ENCODE measurements around the gene CCNYL1. TPM values are rescaled to one million over a fixed set of nuclear protein-coding genes. Genes with fewer than 3 reads are reported as not detected.
"Not testable (repeated sequence)": the region's sequence is repeated elsewhere in the genome, so short reads cannot be mapped to it uniquely, and the experiment has no call there.

The CCNYL1 gene
- polyA plus RNA-seq, 3 donors: 4.1 to 10.6 (median 4.6) TPM

DNA sequence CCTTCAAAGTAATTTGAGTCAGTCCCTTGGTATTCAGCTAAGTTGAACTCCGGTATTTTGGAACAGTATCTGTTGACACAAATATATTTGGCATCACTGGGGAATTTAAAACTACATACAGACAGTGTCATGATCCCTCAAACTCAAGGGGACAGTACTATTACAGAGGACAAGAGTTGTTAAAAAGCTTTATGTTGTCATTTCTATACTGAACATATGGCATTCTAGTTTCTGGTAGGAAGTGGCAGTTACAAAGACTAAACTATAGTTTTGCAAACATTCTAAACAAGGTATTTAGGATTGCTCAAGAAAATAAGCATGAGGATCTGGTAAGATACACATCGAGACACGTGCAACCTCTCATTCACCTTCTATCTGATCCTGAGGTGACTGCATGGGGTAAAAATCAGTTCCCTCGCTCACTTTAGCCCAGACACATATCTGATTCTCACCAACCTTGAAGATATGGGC, 16.6 kb upstream of the CCNYL1 start:
- Mint-ChIP-seq H3K27ac (no peak overlapping the region), H3K4me1 (peaks cover 63% of the 10 kb centered on the region), H3K27me3 (ENCODE audit: low read depth in 3 of 3) (peaks cover 0 to 2% (median 0%) of the 10 kb centered on the region in 3 donors), H3K4me3 (no peak overlapping the region), H3K36me3 (peaks cover 0 to 2% of the 10 kb centered on the region in 2 donors), H3K9me3 (peaks cover 0 to 5% (median 0%) of the 10 kb centered on the region in 7 donors)
- intact Hi-C loops (cut with micrococcal nuclease): no loop called here
- H4K20me1 ChIP-seq (ENCODE audit: insufficient read depth, low read length): no peaks in the 10 kb centered on the region
- TF ChIP-seq, protein P1, sequence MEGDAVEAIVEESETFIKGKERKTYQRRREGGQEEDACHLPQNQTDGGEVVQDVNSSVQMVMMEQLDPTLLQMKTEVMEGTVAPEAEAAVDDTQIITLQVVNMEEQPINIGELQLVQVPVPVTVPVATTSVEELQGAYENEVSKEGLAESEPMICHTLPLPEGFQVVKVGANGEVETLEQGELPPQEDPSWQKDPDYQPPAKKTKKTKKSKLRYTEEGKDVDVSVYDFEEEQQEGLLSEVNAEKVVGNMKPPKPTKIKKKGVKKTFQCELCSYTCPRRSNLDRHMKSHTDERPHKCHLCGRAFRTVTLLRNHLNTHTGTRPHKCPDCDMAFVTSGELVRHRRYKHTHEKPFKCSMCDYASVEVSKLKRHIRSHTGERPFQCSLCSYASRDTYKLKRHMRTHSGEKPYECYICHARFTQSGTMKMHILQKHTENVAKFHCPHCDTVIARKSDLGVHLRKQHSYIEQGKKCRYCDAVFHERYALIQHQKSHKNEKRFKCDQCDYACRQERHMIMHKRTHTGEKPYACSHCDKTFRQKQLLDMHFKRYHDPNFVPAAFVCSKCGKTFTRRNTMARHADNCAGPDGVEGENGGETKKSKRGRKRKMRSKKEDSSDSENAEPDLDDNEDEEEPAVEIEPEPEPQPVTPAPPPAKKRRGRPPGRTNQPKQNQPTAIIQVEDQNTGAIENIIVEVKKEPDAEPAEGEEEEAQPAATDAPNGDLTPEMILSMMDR (IDR thresholded peaks at IDR 0.05): no peak
- 33% methylated on average over 2 of the region's 4 CpGs for WGBS (ENCODE audit: insufficient coverage)
- no peaks in the 10 kb centered on the region for H3K36me3 ChIP-seq (replicated peaks in 1 of 2; ENCODE audit: control insufficient read depth in 1 of 2, insufficient read depth in 2 of 2, low read length in 2 of 2)
- no peak overlapping the region for H3K27ac ChIP-seq (ENCODE audit: low read depth in 1 of 2, low read length in 2 of 2)
- DNase-seq: no peak
- H3K27me3 ChIP-seq (ENCODE audit: control insufficient read depth in 2 of 2, insufficient read depth in 2 of 2, low read length in 2 of 2): no peaks in the 10 kb centered on the region
- no peak overlapping the region for H3K9ac ChIP-seq (ENCODE audit: insufficient read depth, low read length, poor library complexity, severe bottlenecking)
- H3K4me1 ChIP-seq (ENCODE audit: control insufficient read depth in 1 of 2, insufficient read depth in 2 of 2, low read length in 2 of 2): peaks cover 38 to 42% of the 10 kb centered on the region in 2 donors
- H3K4me2 ChIP-seq (replicated peaks; ENCODE audit: extremely low read depth, low read length, poor library complexity, severe bottlenecking): no peak overlapping the region
- no peak overlapping the region for H3K4me3 ChIP-seq (replicated peaks in 1 of 3; ENCODE audit: low read depth in 2 of 3, low read length in 3 of 3)
- H2AFZ ChIP-seq (ENCODE audit: insufficient read depth, low read depth, low read length, poor library complexity, severe bottlenecking): peak overlapping the region; percentile 12
- no peaks in the 10 kb centered on the region for H3K79me2 ChIP-seq (ENCODE audit: insufficient read depth, low read length)
- no peaks in the 10 kb centered on the region for H3K9me3 ChIP-seq (replicated peaks in 1 of 2; ENCODE audit: control insufficient read depth in 1 of 2, insufficient read depth in 1 of 2, low read length in 2 of 2)

DNA sequence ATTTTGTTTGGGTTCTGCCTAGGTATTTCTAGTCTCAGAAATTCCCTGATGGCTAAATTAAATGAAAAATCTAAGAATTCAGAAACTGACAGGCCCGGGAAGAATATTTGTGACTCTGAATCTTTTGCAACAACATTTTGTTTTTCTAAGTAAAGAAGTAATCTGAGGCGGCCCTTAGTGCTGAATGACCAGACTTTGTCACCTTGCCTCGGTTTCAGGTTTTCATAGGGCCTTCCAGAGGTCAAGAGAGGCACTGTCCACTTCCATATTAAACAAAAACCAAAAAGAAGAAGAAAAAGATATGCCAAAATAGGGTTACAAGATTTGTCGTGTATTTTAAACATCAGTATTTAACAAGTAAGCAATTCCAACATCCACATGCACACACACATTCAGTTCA, 16.1 kb upstream of the CCNYL1 start:
- Histone ChIP-seq H3K4me3 (replicated peaks in 1 of 3; ENCODE audit: low read depth in 2 of 3, low read length in 3 of 3) (no peak overlapping the region), H3K4me1 (ENCODE audit: control insufficient read depth in 1 of 2, insufficient read depth in 2 of 2, low read length in 2 of 2) (peaks cover 38 to 42% of the 10 kb centered on the region in 2 donors), H2AFZ (ENCODE audit: insufficient read depth, low read depth, low read length, poor library complexity, severe bottlenecking) (peak overlapping the region; percentile 17), H3K36me3 (replicated peaks in 1 of 2; ENCODE audit: control insufficient read depth in 1 of 2, insufficient read depth in 2 of 2, low read length in 2 of 2) (no peaks in the 10 kb centered on the region), H3K27ac (ENCODE audit: low read depth in 1 of 2, low read length in 2 of 2) (no peak overlapping the region), H3K9me3 (replicated peaks in 1 of 2; ENCODE audit: control insufficient read depth in 1 of 2, insufficient read depth in 1 of 2, low read length in 2 of 2) (no peaks in the 10 kb centered on the region), H3K27me3 (ENCODE audit: control insufficient read depth in 2 of 2, insufficient read depth in 2 of 2, low read length in 2 of 2) (no peaks in the 10 kb centered on the region), H3K4me2 (replicated peaks; ENCODE audit: extremely low read depth, low read length, poor library complexity, severe bottlenecking) (no peak overlapping the region), H4K20me1 (ENCODE audit: insufficient read depth, low read length) (no peaks in the 10 kb centered on the region), H3K79me2 (ENCODE audit: insufficient read depth, low read length) (no peaks in the 10 kb centered on the region), H3K9ac (ENCODE audit: insufficient read depth, low read length, poor library complexity, severe bottlenecking) (no peak overlapping the region)
- no CpG with 5 or more reads among the region's 4 CpGs for WGBS (ENCODE audit: insufficient coverage)
- H3K4me3 Mint-ChIP-seq: no peak overlapping the region
- H3K36me3 Mint-ChIP-seq: peaks cover 0 to 2% of the 10 kb centered on the region in 2 donors
- intact Hi-C loops (cut with micrococcal nuclease): no loop called here
- peaks cover 63% of the 10 kb centered on the region for H3K4me1 Mint-ChIP-seq
- H3K27ac Mint-ChIP-seq: peak overlapping the region in 1 of 7 donors; percentile 1
- DNase-seq: no peak
- TF ChIP-seq, protein P1 (IDR thresholded peaks at IDR 0.05): no peak
- peaks cover 0 to 2% (median 0%) of the 10 kb centered on the region in 3 donors for H3K27me3 Mint-ChIP-seq (ENCODE audit: low read depth in 3 of 3)
- H3K9me3 Mint-ChIP-seq: peaks cover 0 to 5% (median 0%) of the 10 kb centered on the region in 7 donors

DNA sequence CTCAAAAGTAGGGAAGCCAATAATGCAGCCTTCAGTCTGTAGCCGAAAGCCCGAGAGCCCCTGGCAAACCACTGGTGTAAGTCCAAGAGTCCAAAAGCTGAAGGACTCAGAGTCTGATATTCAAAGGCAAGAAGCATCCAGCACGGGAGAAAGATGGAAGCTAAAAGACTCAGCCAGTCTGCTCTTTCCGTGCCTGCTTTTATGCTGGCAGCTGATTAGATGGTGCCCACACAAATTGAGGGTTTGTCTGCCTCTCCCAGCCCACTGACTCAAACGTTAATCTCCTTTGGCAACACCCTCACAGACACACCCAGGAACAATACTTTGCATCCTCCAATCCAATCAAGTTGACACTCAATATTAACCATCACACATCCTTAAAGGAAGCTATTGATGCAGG, 14.5 kb upstream of the CCNYL1 start:
- not testable (repeated sequence) for H3K27ac Mint-ChIP-seq
- H3K4me1 Mint-ChIP-seq: peaks cover 49% of the 10 kb centered on the region
- WGBS (ENCODE audit: insufficient coverage): 98% methylated on average over 4 of the region's 5 CpGs

More for the DNA sequence above, 14.5 kb upstream of the CCNYL1 start:
- H3K79me2 ChIP-seq (ENCODE audit: insufficient read depth, low read length); H3K27ac ChIP-seq (ENCODE audit: low read depth in 1 of 2, low read length in 2 of 2); H3K9ac ChIP-seq (ENCODE audit: insufficient read depth, low read length, poor library complexity, severe bottlenecking); H2AFZ ChIP-seq (ENCODE audit: insufficient read depth, low read depth, low read length, poor library complexity, severe bottlenecking); intact Hi-C loops (cut with micrococcal nuclease); H3K27me3 Mint-ChIP-seq (ENCODE audit: low read depth in 3 of 3); H4K20me1 ChIP-seq (ENCODE audit: insufficient read depth, low read length); DNase-seq; H3K27me3 ChIP-seq (ENCODE audit: control insufficient read depth in 2 of 2, insufficient read depth in 2 of 2, low read length in 2 of 2); H3K4me3 Mint-ChIP-seq; H3K9me3 ChIP-seq (replicated peaks in 1 of 2; ENCODE audit: control insufficient read depth in 1 of 2, insufficient read depth in 1 of 2, low read length in 2 of 2); H3K36me3 Mint-ChIP-seq; H3K4me3 ChIP-seq (replicated peaks in 1 of 3; ENCODE audit: low read depth in 2 of 3, low read length in 3 of 3); H3K9me3 Mint-ChIP-seq; H3K36me3 ChIP-seq (replicated peaks in 1 of 2; ENCODE audit: control insufficient read depth in 1 of 2, insufficient read depth in 2 of 2, low read length in 2 of 2); H3K4me2 ChIP-seq (replicated peaks; ENCODE audit: extremely low read depth, low read length, poor library complexity, severe bottlenecking): not testable (repeated sequence)
- H3K4me1 ChIP-seq (ENCODE audit: control insufficient read depth in 1 of 2, insufficient read depth in 2 of 2, low read length in 2 of 2): peaks cover 24 to 27% of the 10 kb centered on the region in 2 donors
